Measurements from ENCODE around the gene SRRM4.

The SRRM4 gene

GRCh38 chr12:119036878-119037825, 55.8 kb downstream of the SRRM4 start:
- peak in 1 of 2 experiments; percentile 7 for DNase-seq (ENCODE audit: low read depth in 1 of 2, low spot score in 1 of 2)
- no peak overlapping the region for H3K27ac ChIP-seq (replicated peaks)
- H3K27me3 ChIP-seq (ENCODE audit: insufficient read depth, poor library complexity, severe bottlenecking): no peaks in the 10 kb centered on the region
- H3K4me3 ChIP-seq (replicated peaks; ENCODE audit: insufficient read depth, low read length): no peak overlapping the region
- TF ChIP-seq POLR2AphosphoS5 (IDR thresholded peaks at IDR 0.05; ENCODE audit: low read depth) (no peak), CTCF (IDR thresholded peaks at IDR 0.05; ENCODE audit: insufficient read depth, low read length) (peak; percentile 47), SPI1 (IDR thresholded peaks at IDR 0.05; ENCODE audit: borderline replicate concordance, low read depth) (no peak), GABPA (IDR thresholded peaks at IDR 0.05; ENCODE audit: low read depth) (no peak)
- TF ChIP-seq, protein P1, sequence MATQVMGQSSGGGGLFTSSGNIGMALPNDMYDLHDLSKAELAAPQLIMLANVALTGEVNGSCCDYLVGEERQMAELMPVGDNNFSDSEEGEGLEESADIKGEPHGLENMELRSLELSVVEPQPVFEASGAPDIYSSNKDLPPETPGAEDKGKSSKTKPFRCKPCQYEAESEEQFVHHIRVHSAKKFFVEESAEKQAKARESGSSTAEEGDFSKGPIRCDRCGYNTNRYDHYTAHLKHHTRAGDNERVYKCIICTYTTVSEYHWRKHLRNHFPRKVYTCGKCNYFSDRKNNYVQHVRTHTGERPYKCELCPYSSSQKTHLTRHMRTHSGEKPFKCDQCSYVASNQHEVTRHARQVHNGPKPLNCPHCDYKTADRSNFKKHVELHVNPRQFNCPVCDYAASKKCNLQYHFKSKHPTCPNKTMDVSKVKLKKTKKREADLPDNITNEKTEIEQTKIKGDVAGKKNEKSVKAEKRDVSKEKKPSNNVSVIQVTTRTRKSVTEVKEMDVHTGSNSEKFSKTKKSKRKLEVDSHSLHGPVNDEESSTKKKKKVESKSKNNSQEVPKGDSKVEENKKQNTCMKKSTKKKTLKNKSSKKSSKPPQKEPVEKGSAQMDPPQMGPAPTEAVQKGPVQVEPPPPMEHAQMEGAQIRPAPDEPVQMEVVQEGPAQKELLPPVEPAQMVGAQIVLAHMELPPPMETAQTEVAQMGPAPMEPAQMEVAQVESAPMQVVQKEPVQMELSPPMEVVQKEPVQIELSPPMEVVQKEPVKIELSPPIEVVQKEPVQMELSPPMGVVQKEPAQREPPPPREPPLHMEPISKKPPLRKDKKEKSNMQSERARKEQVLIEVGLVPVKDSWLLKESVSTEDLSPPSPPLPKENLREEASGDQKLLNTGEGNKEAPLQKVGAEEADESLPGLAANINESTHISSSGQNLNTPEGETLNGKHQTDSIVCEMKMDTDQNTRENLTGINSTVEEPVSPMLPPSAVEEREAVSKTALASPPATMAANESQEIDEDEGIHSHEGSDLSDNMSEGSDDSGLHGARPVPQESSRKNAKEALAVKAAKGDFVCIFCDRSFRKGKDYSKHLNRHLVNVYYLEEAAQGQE (IDR thresholded peaks at IDR 0.05; ENCODE audit: insufficient replicate concordance, low read depth): no peak

DNA sequence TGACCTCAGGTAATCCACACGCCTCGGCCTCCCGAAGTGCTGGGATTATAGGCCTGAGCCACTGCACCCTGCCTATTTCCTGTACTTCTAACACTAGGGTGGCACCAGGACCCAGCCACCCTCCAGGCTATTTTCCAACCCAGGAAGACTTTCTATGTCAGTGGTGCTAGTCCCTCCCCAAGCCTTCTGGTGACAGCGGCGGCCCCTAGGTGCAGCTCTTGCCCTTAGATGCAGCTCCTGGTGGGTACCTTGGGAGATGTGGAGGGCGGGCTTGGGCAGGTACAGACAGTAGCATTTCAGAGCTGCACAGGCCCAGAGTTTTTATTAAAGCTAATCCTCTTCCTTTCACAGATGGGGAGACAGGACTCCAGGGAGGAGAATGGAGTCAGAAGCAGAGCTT, 62.8 kb downstream of the SRRM4 start:
- Histone ChIP-seq H3K27ac (replicated peaks) (no peak overlapping the region), H3K27me3 (ENCODE audit: insufficient read depth, poor library complexity, severe bottlenecking) (no peaks in the 10 kb centered on the region), H3K4me3 (replicated peaks; ENCODE audit: insufficient read depth, low read length) (no peak overlapping the region)
- DNase-seq (ENCODE audit: low read depth in 1 of 2, low spot score in 1 of 2): no peak
- no peak for TF ChIP-seq SPI1 (IDR thresholded peaks at IDR 0.05; ENCODE audit: borderline replicate concordance, low read depth)
- no peak for TF ChIP-seq POLR2AphosphoS5 (IDR thresholded peaks at IDR 0.05; ENCODE audit: low read depth)
- no peak for TF ChIP-seq CTCF (IDR thresholded peaks at IDR 0.05; ENCODE audit: insufficient read depth, low read length)
- no peak for TF ChIP-seq GABPA (IDR thresholded peaks at IDR 0.05; ENCODE audit: low read depth)
- TF ChIP-seq, protein P1 (IDR thresholded peaks at IDR 0.05; ENCODE audit: insufficient replicate concordance, low read depth): no peak

- H3K27ac ChIP-seq (replicated peaks): no peak overlapping the region
- DNase-seq (ENCODE audit: low read depth in 1 of 2, low spot score in 1 of 2): no peak
- H3K27me3 ChIP-seq (ENCODE audit: insufficient read depth, poor library complexity, severe bottlenecking): no peaks in the 10 kb centered on the region
- TF ChIP-seq SPI1 (IDR thresholded peaks at IDR 0.05; ENCODE audit: borderline replicate concordance, low read depth) (no peak), CTCF (IDR thresholded peaks at IDR 0.05; ENCODE audit: insufficient read depth, low read length) (no peak), POLR2AphosphoS5 (IDR thresholded peaks at IDR 0.05; ENCODE audit: low read depth) (no peak)
- TF ChIP-seq, protein P1 (IDR thresholded peaks at IDR 0.05; ENCODE audit: insufficient replicate concordance, low read depth): no peak
- H3K4me3 ChIP-seq (replicated peaks; ENCODE audit: insufficient read depth, low read length): no peak overlapping the region
These were observed 66.3 kb downstream of the SRRM4 start for GRCh38 chr12:119047641-119048040.

Measured in HL-60 (cell line).